HG03108 (cell line): ENCODE results near the gene NQO2.
"Not testable (repeated sequence)": the region's sequence is repeated elsewhere in the genome, so short reads cannot be mapped to it uniquely, and the experiment has no call there.

Experiments
- ATAC-seq: cut with Tn5 transposase; IDR thresholded peaks from one replicate; pipeline ENCODE4 v1.9.1; 2021; ENCODE audit warnings: moderate library complexity; ENCODE audit not compliant: unreplicated experiment

Gene NQO2

GRCh38 chr6:2969549-2969948 lies 30.1 kb upstream of the NQO2 start:
- ATAC-seq, result no peak

GRCh38 chr6:2970034-2970685 lies 29.5 kb upstream of the NQO2 start:
- no peak for ATAC-seq

DNA sequence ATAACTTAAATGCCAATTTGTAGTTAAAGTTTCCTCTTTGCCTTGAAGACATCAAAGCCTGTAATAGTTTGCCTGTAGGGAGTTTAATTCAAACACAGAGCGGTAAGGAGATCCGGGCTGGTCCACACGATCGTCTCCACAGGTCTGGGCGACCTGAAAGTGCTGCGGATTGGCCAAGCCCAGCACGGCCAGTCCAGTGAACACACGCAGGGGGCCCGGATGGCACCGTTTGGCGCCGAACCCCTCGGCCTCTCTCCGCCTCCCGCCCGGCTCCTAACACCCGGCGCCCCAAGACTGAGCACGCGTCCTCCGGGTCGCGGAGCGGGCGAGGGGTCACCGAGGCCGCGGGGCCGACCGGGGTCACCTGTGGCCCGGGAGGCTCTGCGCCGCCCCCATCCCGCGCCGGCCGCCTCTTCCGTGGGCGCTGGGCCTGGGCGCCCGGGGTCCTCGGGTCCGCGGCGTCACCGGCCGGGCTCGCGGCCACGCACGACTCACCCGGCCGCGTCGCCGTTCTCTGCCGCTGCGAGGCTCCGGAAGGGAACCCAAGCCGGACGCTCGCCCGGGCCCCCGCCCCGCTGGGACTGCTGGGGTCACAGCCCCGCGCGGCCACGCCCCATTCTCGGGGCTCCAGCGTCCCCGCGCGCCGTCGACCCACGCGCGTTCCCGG lies 28.8 kb upstream of the NQO2 start:
- no peak for ATAC-seq

- no peak for ATAC-seq
Observed at GRCh38 chr6:2971420-2972218, 28.1 kb upstream of the NQO2 start, which contains the start of gene SERPINB6. Gene SERPINB6, minus strand, starts transcription at chr6:2971567. Its CDS starts 12,235 bp downstream, at chr6:2959332.

DNA sequence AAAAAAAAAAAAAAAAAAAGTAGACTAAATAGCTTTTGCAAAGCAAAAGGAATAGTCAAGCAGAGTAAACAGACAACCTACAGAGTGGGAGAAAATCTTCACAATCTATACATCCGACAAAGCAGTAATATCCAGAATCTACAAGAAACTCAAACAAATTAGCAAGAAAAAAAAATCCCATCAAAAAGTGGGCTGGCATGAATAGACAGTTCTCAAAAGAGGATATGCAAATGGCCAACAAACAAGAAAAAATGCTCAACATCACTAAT lies 27.5 kb upstream of the NQO2 start:
- not testable (repeated sequence) for ATAC-seq

GRCh38 chr6:2972685-2973084 lies 27.0 kb upstream of the NQO2 start:
- not testable (repeated sequence) for ATAC-seq

DNA sequence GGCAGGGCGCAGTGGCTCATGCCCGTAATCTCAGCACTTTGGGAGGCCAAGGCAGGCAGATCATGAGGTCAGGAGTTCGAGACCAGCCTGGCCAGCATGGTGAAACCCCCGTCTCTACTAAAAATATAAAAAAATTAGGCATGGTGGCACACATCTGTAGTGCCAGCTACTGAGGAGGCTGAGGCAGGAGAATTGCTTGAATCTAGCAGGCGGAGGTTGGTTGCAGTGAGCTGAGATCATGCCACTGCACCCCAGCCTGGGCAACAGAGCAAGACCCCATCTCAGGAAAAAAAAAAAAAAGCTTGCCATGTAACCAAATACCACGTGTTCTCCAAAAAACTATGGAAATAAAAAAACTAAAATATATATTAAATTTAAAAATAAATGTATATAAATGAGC lies 26.5 kb upstream of the NQO2 start:
- not testable (repeated sequence) for ATAC-seq

GRCh38 chr6:2973676-2974075 lies 26.0 kb upstream of the NQO2 start:
- ATAC-seq, result no peak

- no peak for ATAC-seq
Observed at GRCh38 chr6:2976060-2976459, 23.6 kb upstream of the NQO2 start.

DNA sequence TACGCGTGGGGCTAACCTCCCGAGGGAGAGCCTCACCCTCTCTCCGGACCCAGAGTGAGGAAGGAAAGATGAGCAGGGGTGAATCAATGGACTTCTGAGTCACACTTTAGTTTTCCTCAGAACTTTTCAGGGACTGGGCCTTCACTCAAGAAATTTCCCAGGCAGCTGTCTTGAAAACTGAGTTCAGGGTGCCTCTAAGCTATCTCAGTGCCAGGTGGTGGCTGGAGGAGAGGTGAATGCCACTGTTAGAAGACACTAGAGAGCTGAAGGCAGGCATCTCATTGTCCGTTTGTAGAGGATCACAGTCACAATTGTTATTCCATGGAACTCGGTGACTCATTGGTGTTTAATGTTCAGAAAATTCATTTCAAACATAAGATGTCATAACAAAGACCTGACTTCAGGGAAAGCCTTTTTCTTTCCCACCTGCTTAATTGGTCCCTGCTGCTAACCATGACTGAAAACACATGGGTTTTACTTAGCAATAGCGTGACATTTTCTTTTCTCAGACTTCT lies 23.1 kb upstream of the NQO2 start:
- no peak for ATAC-seq

DNA sequence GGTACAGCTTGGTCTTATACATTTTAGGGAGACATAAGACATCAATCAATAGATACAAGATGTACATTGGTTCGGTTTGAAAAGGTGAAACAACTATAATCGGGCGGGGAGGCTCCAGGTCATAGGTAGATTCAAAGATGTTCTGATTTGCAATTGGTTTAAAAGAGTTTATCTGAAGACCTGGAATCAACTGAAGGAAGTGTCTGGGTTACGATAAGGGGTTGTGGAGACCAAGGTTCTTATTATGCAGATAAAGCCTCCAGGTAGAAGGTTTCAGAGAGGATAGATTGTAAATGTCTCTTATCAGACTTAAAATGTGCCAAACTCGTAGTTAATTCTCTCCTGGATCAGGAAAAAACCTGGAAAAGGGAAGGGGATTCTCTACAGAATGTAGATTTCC lies 22.4 kb upstream of the NQO2 start:
- ATAC-seq, result no peak

GRCh38 chr6:2977799-2978590 lies 21.7 kb upstream of the NQO2 start:
- ATAC-seq, result no peak

GRCh38 chr6:2978923-2979322 lies 20.8 kb upstream of the NQO2 start:
- no peak for ATAC-seq

DNA sequence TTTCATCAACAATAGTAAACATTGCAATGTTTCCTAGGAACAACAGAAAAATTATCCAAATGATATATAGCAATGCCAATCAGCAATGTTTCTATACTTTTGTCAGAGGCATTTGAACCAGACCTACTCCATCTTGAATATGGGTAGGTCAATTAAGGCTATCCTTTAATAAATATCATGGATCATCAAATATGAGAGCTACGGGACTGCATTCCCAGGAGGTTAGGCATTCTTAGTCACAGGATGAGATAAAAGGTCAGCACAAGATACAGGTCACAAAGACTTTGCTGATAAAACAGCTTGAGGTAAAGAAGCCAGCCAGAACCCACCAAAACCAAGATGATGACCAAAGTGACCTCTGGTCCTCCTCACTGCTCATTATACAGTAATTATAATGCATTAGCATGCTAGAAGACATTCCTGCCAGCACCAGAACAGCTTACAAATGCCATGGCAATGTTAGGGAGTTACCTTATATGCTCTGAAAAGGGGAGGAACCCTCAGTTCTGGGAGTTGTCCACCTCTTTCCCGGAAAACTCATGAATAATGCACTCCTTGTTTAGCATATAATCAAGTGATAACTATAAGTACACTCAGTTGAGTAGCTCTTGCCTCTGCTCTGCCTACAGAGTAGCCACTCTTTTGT lies 19.8 kb upstream of the NQO2 start:
- ATAC-seq, result no peak

GRCh38 chr6:2980465-2980855 lies 19.2 kb upstream of the NQO2 start:
- ATAC-seq, result no peak

DNA sequence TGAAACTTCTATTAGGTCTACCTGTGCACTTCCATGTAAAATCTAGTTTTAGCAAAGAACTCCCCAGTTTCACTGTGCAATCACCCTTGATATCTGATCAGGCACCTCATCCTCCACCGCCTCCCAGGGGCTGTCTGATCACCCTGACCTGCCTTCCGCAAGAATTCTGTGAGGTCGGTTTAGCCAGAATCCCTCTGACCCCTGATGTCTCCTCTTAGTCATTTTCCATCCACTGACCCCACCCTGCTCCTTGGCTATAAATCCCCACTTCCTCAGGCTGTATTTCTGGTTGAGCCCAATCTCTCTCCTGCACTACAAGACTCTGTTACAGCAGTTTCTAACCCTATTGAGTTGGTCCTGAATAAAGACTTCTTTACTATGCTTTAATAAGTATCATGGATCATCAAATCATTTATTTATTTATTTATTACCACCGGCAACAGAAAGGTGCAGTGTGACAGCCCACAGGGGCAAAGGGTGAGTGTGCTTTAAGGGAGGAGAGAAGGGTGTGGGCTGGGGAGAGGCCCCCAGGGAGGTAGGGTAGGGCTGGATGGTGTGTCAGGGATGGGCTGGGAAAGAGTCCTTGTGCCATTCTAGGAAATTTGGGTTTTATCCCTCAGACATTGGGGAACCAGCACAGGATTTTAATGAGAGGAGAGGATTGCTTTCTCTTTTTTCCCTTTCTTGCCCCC lies 17.1 kb upstream of the NQO2 start:
- no peak for ATAC-seq

DNA sequence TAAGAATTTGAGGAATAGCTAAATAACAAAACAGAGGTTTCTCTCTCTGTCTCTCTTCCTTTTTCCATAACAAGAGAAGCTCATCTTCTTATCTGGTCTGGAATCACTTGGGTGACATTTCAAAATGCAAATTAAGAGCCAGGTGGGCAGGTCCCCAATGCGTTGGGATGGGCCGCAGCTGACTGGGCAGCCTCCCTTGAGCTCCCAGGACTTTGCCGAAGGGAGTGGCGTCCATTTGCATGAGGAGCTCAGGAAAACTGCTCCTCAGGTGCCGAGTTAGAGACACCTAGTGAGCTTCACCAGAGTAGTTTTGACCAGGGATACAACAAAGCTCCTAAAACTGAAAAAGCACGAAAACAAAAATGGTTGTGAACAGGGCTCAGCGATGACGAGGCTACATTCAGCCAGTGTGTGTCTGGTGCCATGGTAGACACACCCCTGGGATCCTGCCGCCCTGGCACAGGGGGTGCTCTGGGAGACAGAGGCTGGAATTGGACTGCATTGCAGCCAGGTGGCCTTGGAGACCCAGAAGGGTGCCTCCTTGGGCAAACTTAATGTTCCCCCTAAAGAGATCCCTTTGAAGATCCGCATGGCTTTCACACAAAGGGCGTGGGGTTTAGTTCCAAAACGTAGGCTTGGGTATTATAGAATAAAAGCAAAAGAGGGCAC lies 14.8 kb upstream of the NQO2 start:
- ATAC-seq, result no peak

- no peak for ATAC-seq
Observed at GRCh38 chr6:2986722-2987221, 12.9 kb upstream of the NQO2 start.

DNA sequence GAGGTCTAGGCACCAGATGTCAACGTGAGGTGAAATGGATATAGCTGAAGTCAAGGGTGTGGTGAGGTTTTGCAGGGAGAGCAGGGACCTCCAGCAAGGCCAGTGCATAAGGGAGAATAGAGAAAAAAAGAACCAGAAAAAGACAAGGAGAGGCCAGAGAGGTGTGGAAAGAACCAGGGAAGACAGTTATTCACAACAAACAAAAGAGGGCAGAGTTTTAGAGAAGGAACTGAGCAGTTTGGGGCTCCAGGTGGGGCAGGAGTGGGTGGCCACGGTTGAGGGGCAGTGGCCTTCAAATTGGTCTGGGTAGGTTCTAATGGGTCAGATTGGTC lies 11.6 kb upstream of the NQO2 start:
- ATAC-seq, result no peak
